NCI-H1694 (cell line): Measurements from ENCODE around the gene DYRK1A.
"Not testable (repeated sequence)": the region's sequence is repeated elsewhere in the genome, so short reads cannot be mapped to it uniquely, and the experiment has no call there.

Source experiments
- DNase-seq: peaks from one replicate; lab custom pipeline; 2025; lab: John Stamatoyannopoulos, UW

DYRK1A gene

GRCh38 chr21:37484535-37485474 lies 118.2 kb downstream of the DYRK1A start:
- DNase-seq, result no peak

DNA sequence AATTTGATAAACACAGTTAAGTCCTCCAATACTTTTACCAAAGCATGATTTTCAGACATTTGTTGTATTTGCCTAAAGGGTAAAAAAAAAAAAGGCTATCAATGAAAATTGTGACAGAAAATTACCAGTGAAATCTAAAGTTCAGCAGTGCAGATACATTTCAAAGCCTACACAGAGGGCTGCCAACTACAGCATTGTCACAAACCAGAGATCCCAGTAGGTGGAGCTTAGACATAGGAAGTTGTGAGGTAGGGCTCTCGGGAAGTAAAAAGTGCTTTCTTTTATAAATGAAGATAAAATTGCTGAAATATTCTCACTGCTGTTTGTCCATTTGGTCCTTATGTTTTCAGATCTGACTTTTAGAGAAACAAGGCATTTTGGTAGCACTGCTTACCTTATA lies 123.0 kb downstream of the DYRK1A start:
- DNase-seq, result no peak

- DNase-seq, result no peak
Observed at GRCh38 chr21:37490084-37490483, 123.5 kb downstream of the DYRK1A start.

GRCh38 chr21:37496972-37497371 lies 130.4 kb downstream of the DYRK1A start:
- DNase-seq, result no peak

GRCh38 chr21:37498664-37499063 lies 132.1 kb downstream of the DYRK1A start:
- no peak for DNase-seq

GRCh38 chr21:37502947-37503346 lies 136.4 kb downstream of the DYRK1A start:
- DNase-seq, result no peak

DNA sequence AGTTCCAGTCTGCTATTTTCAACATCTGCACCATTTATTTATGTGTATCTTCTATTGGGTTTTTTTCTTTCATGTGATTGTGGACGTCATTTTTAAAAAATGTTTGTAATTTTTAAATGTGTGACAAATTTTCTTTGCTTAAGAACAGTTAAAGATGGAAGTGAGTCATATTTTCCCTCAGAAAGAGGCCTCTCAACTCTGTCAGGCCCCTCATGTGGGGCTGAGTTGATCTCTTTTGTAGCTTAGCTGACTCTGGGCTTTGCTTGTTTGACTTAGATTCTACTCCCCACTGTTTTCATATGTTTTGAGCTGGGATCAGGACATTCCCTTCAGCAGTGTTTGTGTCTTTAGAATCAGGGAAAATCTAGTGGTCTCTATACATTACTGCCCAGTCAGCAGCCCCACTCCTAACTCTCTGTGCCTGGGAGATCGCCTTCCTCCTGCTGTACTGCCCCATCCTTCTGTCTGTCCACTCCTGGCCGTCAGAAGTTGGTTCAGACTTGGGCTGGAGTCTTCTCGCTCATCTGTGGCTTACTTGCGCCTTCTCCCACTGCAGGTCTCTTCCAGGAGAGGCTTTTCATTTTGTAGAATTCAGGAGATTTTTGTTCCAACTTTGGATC lies 137.4 kb downstream of the DYRK1A start:
- no peak for DNase-seq

DNA sequence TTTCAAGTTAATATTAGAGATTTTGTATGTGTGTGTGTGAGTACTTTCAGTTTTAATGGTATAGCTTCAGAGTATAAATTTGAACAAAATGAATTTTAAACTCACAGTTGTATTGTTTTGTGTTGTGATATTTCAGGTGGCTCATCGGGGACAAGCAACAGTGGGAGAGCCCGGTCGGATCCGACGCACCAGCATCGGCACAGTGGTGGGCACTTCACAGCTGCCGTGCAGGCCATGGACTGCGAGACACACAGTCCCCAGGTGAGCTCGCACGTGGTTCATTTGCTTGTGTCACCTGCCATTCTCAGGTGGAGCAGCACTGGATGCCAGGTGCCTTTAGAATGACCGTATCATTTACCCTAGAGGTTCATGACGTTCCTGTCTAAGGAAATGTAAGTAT lies 139.4 kb downstream of the DYRK1A start:
- DNase-seq, result no peak

- DNase-seq, result no peak
Observed at GRCh38 chr21:37507716-37508115, 141.1 kb downstream of the DYRK1A start.

DNA sequence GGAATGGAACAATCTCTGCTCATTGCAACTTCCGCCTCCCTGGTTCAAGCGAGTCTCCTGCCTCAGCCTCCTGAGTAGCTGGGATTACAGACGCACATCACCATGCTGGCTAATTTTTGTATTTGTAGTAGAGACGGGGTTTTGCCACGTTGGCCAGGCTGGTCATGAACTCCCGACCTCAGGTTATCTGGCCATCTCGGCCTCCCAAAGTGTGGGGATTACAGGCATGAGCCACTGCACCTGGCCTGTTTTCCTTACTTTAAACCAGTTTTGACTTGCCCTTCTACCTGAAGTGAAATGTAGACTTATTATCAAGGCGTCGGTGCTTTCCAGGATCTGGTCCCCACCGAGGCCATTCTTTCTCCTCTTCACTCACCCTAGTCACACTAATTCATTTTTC lies 141.8 kb downstream of the DYRK1A start:
- no peak for DNase-seq

DNA sequence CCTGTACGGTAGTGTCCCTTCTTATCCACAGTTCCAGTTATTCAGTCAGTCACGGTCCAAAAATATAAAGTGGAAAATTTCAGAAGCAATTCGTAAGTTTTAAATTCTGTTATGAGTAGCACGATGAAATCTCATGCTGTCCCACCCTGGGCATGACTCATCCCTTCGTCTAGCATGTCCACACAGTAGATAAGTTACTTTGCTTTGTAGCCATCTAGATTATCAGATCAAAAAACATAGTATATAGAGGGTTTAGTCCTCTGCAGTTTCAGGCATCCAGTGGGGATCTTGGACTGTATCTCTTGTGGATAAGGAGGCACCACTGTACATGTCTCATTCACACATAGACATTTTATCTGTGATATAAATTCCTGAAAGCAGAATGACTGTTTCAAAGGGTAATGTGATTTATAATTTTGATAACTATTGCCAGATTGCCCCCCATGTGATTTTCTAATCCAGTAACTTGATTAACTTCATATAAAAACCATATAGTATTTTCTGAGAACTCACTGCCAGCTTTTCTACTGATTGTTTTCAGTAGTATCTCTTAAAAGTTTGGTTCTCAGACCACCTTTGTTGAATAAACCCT lies 143.3 kb downstream of the DYRK1A start:
- no peak for DNase-seq

DNA sequence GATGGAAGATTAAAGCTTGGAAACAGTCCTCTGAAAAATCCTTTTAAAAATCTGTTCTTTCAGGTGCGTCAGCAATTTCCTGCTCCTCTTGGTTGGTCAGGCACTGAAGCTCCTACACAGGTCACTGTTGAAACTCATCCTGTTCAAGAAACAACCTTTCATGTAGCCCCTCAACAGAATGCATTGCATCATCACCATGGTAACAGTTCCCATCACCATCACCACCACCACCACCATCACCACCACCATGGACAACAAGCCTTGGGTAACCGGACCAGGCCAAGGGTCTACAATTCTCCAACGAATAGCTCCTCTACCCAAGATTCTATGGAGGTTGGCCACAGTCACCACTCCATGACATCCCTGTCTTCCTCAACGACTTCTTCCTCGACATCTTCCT lies 145.3 kb downstream of the DYRK1A start:
- no peak for DNase-seq

DNA sequence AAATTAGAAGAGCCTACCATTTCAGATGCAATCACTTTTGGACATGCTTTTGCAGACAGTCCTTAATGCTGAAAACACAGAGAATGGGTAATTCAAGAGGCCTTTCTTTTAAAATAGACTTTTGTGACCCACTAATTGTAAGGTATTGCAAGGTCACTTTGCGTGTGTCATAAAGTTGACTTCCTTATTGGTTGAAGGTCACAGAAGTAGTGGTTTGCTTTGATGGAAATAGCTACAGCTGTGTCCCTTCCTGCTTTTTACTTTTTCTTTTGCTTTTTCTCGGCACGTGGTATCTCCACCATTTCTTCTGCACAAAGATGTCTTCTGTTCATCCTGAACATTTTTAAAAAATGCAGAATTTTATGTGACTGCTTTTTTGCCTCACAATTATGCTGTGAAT lies 146.8 kb downstream of the DYRK1A start:
- DNase-seq, result no peak

- DNase-seq, result no peak
Observed at GRCh38 chr21:37514038-37514667, 147.6 kb downstream of the DYRK1A start.

- no peak for DNase-seq
Observed at GRCh38 chr21:37516998-37517397, 150.4 kb downstream of the DYRK1A start.

- no peak for DNase-seq
Observed at GRCh38 chr21:37520801-37521200, 154.2 kb downstream of the DYRK1A start.

- DNase-seq, result no peak
Observed at GRCh38 chr21:37521658-37522057, 155.1 kb downstream of the DYRK1A start.

- DNase-seq, result no peak
Observed at GRCh38 chr21:37522641-37523295, 156.2 kb downstream of the DYRK1A start.

GRCh38 chr21:37524944-37525343 lies 158.4 kb downstream of the DYRK1A start:
- not testable (repeated sequence) for DNase-seq

DNA sequence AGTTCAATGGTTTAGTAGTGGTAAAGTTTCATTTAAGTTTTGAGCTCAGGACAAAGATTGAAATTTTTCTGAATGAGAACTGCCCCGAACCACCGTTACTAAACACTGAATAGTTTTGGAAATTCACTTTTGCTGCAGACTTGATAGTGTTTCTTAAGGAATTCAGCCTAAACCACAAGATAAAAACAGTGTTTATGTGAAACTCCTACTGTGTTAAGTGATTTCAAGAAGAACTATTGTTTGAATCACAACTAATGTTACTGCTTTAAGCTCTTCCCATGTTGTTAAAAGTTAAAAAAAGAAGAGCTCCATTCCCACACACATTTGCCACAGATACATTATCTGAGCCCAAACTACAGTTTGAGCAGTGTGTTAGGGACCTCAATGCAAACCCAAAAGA lies 159.2 kb downstream of the DYRK1A start:
- DNase-seq, result no peak

GRCh38 chr21:37527103-37527502 lies 160.5 kb downstream of the DYRK1A start:
- DNase-seq, result no peak

DNA sequence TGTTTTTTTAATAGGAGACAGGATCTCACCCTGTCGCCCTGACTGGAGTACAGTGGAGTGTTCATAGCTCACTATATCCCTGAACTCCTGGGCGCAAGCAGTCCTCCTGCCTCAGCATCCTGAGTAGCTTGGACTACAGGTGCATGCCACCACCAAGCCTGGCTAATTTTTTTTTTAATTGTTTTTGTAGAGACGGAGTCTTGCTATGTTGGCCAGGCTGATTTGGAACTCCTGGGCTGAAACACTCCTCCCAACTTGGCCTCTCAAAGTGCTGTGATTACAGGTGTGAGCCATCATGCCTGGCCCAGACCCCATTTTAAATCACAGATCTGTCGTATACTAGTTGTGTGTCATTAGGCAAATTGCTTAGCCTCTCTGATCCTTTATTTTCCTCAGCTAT lies 161.1 kb downstream of the DYRK1A start:
- DNase-seq, result no peak
